Placental pericyte (primary cell): ENCODE data around the gene CX3CL1. TPM values are rescaled to one million over a fixed set of nuclear protein-coding genes. Genes with fewer than 3 reads are reported as not detected.

ENCODE experiments used
- small RNA-seq: library from RNA; depleted of rRNA; stranded (forward); fragments of <200 nt; gene quantifications from one replicate; pipeline ENCODE3, GENCODE V24; 2012; ENCODE audit warnings: low replicate concordance
- total RNA-seq: library from RNA; depleted of rRNA; stranded (reverse); fragments of >200 nt; gene quantifications from 2 replicates; pipeline ENCODE4 v1.2.3, GENCODE V29; 2012

The CX3CL1 gene
- 0.44 and 0.57 TPM in 2 replicates for total RNA-seq

DNA sequence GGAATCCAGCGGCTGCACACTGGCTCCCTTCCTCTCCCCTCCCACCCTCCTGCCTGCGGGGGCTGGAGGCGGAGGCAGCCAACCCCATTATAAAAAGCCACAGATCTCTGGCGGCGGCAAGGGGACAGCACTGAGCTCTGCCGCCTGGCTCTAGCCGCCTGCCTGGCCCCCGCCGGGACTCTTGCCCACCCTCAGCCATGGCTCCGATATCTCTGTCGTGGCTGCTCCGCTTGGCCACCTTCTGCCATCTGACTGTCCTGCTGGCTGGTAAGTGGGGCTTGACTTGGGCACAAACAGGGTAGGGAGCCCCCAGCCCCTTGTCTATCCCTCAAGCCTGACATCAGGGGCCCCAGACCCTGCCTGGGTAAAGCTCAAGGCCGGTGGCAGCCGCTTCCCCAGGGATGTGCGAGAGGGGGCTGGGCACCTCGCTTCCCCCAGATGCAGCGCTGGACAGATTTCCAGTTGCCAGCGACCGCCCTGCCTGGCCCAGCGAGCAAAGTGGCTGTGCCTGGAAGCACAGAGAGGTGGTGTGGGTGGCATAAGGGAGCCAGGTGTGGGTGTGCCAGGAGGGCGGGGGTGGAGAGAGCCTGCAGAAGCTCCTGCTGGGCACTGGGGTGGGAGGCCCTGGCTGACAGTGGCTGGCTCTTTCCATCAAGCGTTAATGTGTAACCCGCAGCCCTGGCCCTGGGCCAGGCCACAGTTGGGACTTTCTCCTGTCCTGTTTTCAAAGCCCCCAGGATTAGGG is at the start of gene CX3CL1:
Gene CX3CL1, plus strand, starts transcription at position 119 of the 745 bp plus-strand sequence. Its CDS starts 79 bp downstream, at position 198.

DNA sequence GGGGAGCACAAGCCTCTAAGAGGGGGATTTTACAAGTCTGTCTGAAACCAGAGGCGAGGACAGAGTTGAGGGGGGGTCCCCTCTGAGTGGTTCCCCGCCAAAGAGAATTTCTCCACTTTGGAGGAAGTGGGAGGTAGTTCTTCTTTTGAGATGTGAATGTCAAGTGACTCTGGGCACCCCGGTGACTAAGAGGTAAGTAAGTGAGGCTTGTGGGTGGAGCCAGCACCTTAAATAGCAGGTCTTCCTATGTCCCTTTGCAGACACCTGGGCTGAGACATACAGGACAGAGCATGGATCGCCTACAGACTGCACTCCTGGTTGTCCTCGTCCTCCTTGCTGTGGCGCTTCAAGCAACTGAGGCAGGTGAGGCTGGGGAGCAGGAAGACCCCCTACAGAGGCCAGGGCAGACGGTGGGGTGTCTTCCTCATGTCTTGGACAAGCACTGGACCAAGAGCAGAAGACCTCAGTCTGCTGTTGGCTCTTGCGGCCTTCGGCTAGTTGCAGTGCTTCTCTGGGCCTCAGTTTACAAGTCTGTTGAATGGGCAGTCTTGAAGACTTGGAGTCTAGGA is 13.7 kb upstream of the CX3CL1 start, which contains the start of gene CCL22:
Gene CCL22, plus strand, starts transcription at position 257 of the 569 bp plus-strand sequence. Its CDS starts 34 bp downstream, at position 291.

DNA sequence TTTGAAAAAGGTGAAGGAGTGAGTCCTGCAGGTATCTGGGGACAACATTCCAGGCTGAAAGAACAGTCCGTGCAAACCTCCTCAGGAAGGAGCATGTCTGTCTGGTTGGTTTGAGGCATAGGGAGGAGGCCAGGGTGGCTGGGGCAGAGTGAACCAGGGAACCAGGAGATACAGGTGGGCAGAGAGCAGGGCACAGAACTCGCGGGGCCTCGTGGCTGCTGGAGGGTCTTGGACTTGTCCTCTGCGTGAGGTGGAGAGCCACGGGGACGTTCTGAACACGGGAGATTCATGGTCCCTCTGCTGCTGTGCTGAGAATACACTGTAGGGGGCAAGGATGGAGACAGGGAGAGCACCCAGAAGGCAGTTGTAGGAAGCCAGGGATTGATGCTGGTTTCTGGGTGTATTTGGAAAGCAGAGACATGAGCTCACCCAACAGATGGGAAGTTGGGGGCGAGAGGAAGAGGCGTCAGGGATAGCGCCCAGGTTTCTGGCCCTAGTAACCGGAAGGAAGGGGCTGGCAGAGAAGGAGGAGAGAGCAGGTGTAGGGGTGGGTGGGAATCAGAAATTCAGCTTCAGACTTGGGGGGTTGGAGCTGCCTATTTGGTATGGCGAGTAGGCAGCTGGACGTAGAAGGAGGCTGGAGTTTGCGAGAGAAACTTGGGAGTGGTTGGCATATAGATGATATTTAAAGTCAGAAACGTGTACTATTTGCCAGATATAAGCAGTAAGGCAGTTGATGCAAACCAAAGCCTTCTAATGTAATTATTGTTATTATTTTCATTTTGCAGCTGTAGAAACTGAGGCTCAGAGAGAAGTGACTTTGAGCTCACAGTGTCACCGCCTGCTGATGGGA is 31.9 kb downstream of the CX3CL1 start, which contains the start of gene CCL17:
Gene CCL17, plus strand, starts transcription at position 803 of the 853 bp plus-strand sequence. CDS start 9,166 bp downstream, outside the sequence.

Small RNAs within 50 kb of the gene (small RNA-seq; reads per million reads assigned to genes)
- not detected for gene AC108081.1

Other genes starting within 250 kb of the CX3CL1 start
- gene PSME3IP1, start 186.5 kb upstream of the CX3CL1 start, total RNA-seq, result 66.7 and 84.5 TPM in 2 replicates
- gene RSPRY1, start 186.2 kb upstream of the CX3CL1 start, total RNA-seq, result 40.9 and 67.1 TPM in 2 replicates
- gene ARL2BP, start 127.2 kb upstream of the CX3CL1 start, total RNA-seq, result 90.4 and 142 TPM in 2 replicates
- gene PLLP, start 87.8 kb upstream of the CX3CL1 start, total RNA-seq, result 0.14 and 0.44 TPM in 2 replicates
- gene CCL22, start 13.7 kb upstream of the CX3CL1 start, total RNA-seq, result not detected in 2 replicates
- not detected in 2 replicates for gene CCL17, start 32.3 kb downstream of the CX3CL1 start, total RNA-seq
- gene CIAPIN1, start 74.9 kb downstream of the CX3CL1 start, total RNA-seq, result 50.3 and 77.5 TPM in 2 replicates
- gene COQ9, start 75.0 kb downstream of the CX3CL1 start, total RNA-seq, result 35.5 and 50.1 TPM in 2 replicates
- gene POLR2C, start 90.2 kb downstream of the CX3CL1 start, total RNA-seq, result 103 and 153 TPM in 2 replicates
- gene DOK4, start 114.0 kb downstream of the CX3CL1 start, total RNA-seq, result 37.9 and 46.0 TPM in 2 replicates
- gene CCDC102A, start 164.1 kb downstream of the CX3CL1 start, total RNA-seq, result 11.5 and 16.2 TPM in 2 replicates
- not detected in 2 replicates for gene ADGRG5, start 170.2 kb downstream of the CX3CL1 start, total RNA-seq